Panc1 (cell line): ENCODE results near the gene LMNA.
"Not testable (repeated sequence)": the region's sequence is repeated elsewhere in the genome, so short reads cannot be mapped to it uniquely, and the experiment has no call there.

Experiments used
- POLR2AphosphoS5 ChIP-seq: IDR thresholded peaks from 2 replicates; pipeline ENCODE4 v1.6.1; 2012; ENCODE audit warnings: mild to moderate bottlenecking, low read depth, low read length, moderate library complexity
- TF ChIP-seq, protein P1 (sequence below): fragments of 450-650 bp; IDR thresholded peaks from 2 replicates; pipeline ENCODE4 v1.5.1; 2017; ENCODE audit warnings: mild to moderate bottlenecking

DNA sequence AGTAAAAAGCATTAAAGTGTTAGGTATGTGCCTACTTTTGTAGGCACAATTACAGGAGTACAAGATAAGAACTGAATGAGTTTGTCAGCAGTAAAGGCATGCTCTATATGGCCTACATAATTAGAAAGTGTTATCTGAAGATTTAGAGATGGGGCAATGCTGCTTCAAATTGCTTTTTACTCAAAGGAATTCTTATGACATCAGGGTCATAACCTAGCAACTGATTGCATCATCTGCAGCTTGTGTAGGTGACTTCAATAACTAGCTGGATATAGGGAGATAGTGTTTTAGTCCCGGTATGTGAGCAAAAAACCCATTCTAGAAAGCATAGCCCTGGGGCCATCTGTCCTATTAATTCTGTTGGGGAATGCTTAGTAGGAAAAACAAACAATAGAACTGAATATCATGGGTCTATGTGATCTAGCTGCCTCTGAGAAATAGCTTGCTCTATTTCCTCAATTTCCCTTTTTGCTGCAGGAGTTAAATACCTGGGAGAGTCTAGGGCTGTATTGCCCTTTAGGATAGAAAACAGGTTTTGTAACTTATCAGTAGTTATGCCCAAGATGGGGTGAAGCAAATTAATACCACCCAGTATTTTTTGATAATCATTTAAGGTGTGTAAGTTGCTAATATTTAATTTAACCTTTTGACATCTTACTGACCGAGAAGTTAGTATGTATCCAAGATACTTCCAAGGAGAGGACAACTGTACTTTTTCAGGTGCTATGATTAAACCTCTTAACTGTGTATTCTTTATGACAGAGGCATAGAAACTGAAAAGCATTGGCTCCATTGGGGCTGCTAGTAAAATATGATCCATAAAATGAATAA lies 72.1 kb downstream of the LMNA start:
- TF ChIP-seq, protein P1, sequence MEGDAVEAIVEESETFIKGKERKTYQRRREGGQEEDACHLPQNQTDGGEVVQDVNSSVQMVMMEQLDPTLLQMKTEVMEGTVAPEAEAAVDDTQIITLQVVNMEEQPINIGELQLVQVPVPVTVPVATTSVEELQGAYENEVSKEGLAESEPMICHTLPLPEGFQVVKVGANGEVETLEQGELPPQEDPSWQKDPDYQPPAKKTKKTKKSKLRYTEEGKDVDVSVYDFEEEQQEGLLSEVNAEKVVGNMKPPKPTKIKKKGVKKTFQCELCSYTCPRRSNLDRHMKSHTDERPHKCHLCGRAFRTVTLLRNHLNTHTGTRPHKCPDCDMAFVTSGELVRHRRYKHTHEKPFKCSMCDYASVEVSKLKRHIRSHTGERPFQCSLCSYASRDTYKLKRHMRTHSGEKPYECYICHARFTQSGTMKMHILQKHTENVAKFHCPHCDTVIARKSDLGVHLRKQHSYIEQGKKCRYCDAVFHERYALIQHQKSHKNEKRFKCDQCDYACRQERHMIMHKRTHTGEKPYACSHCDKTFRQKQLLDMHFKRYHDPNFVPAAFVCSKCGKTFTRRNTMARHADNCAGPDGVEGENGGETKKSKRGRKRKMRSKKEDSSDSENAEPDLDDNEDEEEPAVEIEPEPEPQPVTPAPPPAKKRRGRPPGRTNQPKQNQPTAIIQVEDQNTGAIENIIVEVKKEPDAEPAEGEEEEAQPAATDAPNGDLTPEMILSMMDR: not testable (repeated sequence)
- TF ChIP-seq POLR2AphosphoS5: not testable (repeated sequence)
